Measurements from ENCODE around the gene ERC2.

Gene ERC2

GRCh38 chr3:56379723-56380287 is 88.5 kb downstream of the ERC2 start:
- no peak overlapping the region for H3K4me3 ChIP-seq (ENCODE audit: control insufficient read depth, low read depth, low read length)
- DNase-seq (ENCODE audit: low read depth): no peak
- TF ChIP-seq CTCF (conservative IDR thresholded peaks at IDR 0.05; ENCODE audit: control insufficient read depth, insufficient read depth, low read depth, low read length): no peak

GRCh38 chr3:56375654-56376053 is 92.6 kb downstream of the ERC2 start:
- H3K4me3 ChIP-seq (ENCODE audit: control insufficient read depth, low read depth, low read length): no peak overlapping the region
- no peak for DNase-seq (ENCODE audit: low read depth)
- TF ChIP-seq CTCF (conservative IDR thresholded peaks at IDR 0.05; ENCODE audit: control insufficient read depth, insufficient read depth, low read depth, low read length): no peak

GRCh38 chr3:56373386-56373785 is 94.9 kb downstream of the ERC2 start:
- no peak for DNase-seq (ENCODE audit: low read depth)
- no peak for TF ChIP-seq CTCF (conservative IDR thresholded peaks at IDR 0.05; ENCODE audit: control insufficient read depth, insufficient read depth, low read depth, low read length)
- no peak overlapping the region for H3K4me3 ChIP-seq (ENCODE audit: control insufficient read depth, low read depth, low read length)

- no peak overlapping the region for H3K4me3 ChIP-seq (ENCODE audit: control insufficient read depth, low read depth, low read length)
- TF ChIP-seq CTCF (conservative IDR thresholded peaks at IDR 0.05; ENCODE audit: control insufficient read depth, insufficient read depth, low read depth, low read length): no peak
- no peak for DNase-seq (ENCODE audit: low read depth)
These were observed 97.1 kb downstream of the ERC2 start for GRCh38 chr3:56370991-56371775.

GRCh38 chr3:56369914-56370313 is 98.4 kb downstream of the ERC2 start:
- H3K4me3 ChIP-seq (ENCODE audit: control insufficient read depth, low read depth, low read length): no peak overlapping the region
- DNase-seq (ENCODE audit: low read depth): no peak
- TF ChIP-seq CTCF (conservative IDR thresholded peaks at IDR 0.05; ENCODE audit: control insufficient read depth, insufficient read depth, low read depth, low read length): no peak

GRCh38 chr3:56368846-56369245 is 99.4 kb downstream of the ERC2 start:
- TF ChIP-seq CTCF (conservative IDR thresholded peaks at IDR 0.05; ENCODE audit: control insufficient read depth, insufficient read depth, low read depth, low read length): no peak
- H3K4me3 ChIP-seq (ENCODE audit: control insufficient read depth, low read depth, low read length): no peak overlapping the region
- no peak for DNase-seq (ENCODE audit: low read depth)

Data from fibroblast of mammary gland (primary cell).